ENCODE results near the gene HES4.

- no peak for TF ChIP-seq EZH2 (IDR thresholded peaks at IDR 0.05; ENCODE audit: insufficient read depth, low read length)
- TF ChIP-seq CTCF (IDR thresholded peaks at IDR 0.05; ENCODE audit: insufficient read depth, low read depth, low read length), result no peak
Observed at GRCh38 chr1:974687-975328, 25.1 kb downstream of the HES4 start.
